Activated CD4-positive, CD25-positive, alpha-beta regulatory T cell treated with anti-CD3 and anti-CD28 coated beads, Interleukin-2, amount 50 U/mL, for 72 hours (primary cell): ENCODE measurements around the gene ZFHX2.
A peak's percentile ranks its signal among the peaks of the same experiment; 100 is the strongest.

Source experiments
- DNase-seq: peaks from one replicate; pipeline ENCODE4 v3.0.0; 2021

Gene ZFHX2

GRCh38 chr14:23514644-23514957 lies 37.0 kb downstream of the ZFHX2 start:
- DNase-seq: no peak

DNA sequence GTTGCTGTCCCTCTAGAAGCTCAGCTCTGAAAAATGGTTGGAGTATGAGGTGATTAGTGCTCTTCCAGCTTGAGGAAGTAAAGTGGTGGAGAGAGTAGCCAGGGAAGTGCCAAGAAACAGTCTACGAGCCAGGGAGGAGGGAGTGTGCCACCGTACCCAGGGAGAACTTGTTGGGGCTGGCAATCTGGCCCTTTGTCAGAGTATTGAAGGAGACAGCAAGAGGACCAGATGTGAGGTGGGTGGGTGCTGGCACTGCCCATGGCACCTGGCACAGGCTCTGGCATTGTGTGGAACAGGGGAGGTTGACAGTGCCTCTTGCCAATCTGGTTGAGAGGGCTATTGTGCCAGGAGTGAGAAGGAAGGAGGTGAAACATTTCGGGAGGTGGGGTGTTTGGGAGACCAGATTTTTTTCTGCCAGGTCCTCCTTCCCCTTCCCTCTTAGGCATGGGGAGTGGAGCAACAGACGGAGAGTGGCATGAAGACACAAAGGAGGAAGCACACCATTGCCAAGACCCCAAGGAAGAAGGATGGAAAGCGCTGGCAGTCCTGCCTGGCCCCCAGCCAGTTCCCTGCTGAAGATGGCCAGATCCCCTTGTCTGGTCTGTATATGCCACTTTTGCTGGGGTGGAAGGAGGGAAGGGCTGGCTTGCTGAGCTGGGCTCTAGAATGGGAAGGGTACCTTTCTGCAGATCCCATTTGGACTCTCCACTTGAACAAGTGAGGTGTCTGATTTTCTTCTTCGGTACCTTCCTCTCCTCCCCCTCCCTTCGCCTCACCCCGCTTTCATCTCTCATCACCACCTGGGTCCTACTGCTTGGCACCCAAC lies 37.5 kb downstream of the ZFHX2 start:
- no peak for DNase-seq

DNA sequence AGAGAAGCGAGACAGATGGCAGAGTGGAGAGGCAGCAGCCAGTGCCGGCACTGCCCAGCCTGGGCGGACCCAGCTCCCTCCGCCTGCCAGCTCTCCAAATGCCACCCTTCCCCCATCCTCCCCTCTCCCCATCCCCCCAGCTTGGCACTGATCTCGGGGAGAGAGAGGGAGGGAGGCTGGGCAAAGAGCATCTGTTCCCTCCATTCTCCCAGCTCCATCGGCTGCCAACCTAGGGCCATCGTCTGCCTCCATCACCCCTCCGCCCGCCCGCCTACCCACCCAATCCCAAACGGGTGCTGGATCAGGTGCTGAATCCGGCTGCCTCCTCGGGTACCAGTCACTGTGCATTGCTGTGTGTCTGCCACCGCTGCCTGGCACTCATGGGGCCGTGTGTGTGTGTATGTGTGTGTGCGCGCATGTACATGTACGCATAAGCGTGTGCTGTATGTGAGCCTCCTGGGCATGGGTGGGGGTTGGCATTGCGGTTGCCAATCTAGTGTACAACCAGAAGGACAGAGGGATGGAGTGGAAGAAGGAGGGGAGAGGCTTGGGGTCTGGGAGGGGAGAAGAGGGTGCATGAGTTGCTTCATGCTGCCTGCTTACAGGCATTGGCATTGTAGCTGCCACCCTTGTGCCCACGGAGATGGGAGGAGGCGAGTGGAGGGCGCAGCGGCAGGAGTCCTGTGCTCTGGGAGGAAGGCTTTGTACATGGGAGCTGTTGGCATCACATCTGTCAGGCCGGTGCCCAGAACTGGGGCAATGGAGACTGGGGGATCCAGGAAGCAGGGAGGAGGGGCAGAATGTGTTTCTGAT lies 38.4 kb downstream of the ZFHX2 start:
- DNase-seq: no peak

GRCh38 chr14:23512156-23512555 lies 39.4 kb downstream of the ZFHX2 start:
- no peak for DNase-seq

- DNase-seq: no peak
These were observed 57.3 kb downstream of the ZFHX2 start for GRCh38 chr14:23494223-23494622.

GRCh38 chr14:23492618-23493272 lies 58.8 kb downstream of the ZFHX2 start:
- no peak for DNase-seq

GRCh38 chr14:23487216-23487615 lies 64.3 kb downstream of the ZFHX2 start:
- no peak for DNase-seq

- DNase-seq: no peak
These were observed 65.5 kb downstream of the ZFHX2 start for GRCh38 chr14:23486036-23486435.

GRCh38 chr14:23485326-23485725 lies 66.2 kb downstream of the ZFHX2 start:
- DNase-seq: no peak

DNA sequence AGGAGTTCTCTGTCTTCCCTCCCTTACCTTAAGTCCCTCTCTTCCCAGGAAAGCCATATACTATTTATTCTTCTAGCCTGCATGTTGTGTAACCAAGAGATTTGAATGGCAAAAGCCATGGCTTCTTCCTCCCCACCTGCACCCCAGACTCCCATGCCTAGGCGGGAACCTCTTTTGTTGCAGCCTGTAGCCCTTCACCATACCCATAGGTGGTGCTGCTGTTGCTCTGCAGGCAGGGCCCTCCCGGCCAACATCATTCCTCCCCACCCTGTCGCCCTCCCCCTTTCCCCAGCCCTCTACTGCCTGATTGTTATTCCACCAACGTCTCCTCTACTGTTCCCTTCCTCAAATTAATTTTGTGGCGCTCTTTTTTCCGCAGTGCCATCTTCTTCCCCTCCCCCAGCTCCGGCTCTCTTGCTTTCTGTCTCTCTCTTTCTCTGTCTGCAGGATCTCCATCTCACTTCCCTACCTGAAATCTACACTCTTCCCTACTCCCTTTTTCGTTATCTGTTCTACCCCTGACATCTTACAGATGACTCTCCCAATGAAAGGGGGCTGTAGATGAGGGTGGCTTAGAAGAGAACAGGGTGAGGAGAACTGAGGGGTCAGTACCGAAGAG lies 68.2 kb downstream of the ZFHX2 start:
- no peak for DNase-seq

DNA sequence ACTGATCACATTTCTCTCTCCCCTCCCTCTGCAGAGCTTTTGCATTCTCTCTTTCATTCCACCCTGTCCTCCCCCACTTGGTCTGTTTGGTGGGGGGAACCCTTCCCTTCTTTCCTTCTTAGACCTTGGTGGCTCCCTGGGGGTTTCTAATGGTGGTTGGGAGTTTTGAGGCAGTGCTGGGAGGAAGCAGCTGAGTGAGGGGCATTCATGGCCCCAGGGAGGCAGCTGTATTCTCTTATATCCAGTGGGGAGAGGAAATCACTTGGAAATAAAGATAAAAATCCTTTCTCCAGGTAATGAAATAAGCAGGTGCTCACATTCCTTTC lies 68.8 kb downstream of the ZFHX2 start:
- no peak for DNase-seq

DNA sequence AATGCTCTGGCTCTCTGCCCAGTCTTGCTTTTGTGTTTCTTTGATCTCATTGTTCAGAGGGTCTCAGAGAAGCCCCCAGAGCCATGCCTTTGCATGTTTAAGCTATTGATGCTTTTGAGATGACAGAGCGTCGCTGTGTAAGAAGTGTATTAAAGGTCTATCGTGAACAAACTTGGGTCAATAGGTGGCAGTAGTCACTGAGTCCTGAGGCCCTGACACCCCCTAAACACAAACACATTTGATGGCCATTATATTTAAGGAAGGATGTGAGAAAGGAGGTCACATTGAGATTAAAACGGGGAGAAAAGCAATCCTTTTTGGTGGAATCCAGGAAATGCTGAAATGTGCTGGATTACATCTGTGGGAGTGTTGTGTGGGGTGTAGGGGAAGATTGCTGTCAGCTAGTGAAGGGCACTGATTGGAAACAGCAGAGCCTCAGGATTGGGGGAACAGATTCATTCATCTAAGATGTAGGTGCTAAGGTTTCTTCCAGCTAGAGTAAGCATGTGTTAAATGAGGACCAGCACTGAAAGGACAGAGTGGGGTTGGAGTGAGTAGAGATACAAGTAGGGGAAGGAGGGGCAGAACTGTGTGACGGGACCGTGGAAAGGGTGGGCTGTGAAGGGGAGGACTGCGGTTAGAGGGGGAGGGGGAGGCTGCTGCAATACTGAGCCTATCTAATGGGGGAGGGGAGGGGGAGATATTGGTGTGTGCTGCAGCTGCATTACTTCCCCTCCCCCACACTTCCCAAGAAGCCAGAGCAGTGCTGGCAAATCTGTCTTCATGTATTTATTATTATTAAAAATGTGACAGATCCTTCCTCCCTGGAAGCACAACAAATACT lies 69.4 kb downstream of the ZFHX2 start:
- DNase-seq: no peak

GRCh38 chr14:23481362-23481970 lies 70.1 kb downstream of the ZFHX2 start:
- no peak for DNase-seq

- DNase-seq: peak; percentile 52
These were observed 73.3 kb downstream of the ZFHX2 start for GRCh38 chr14:23478109-23478759.

DNA sequence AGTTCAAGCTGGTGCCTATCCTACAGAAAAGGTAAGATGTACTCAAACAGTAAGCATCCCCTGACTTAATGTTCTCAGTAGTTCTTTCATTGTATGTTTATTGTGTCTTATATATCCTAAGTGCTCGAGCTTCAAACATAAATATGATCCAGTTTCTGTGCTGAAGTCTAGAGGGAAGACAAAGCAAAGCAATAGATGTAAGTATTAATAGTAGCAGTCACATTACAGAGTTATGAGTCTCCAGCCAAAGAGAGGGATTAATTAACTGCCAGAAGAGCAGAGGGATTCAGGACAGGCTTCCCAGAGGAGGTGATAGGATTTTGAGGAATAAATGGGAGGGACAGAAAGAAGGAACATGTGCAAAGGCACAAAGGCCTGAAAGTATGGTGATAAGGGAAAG lies 80.6 kb downstream of the ZFHX2 start:
- no peak for DNase-seq
